Right cardiac atrium (tissue), 5 donors: ENCODE results near the gene UBE2E2. TPM values are rescaled to one million over a fixed set of nuclear protein-coding genes. Genes with fewer than 3 reads are reported as not detected.
A peak's percentile ranks its signal among the peaks of the same experiment; 100 is the strongest.
"Not testable (repeated sequence)": the region's sequence is repeated elsewhere in the genome, so short reads cannot be mapped to it uniquely, and the experiment has no call there.

Experiments
- ATAC-seq, 2 donors: fragments of 200-7000 bp; cut with Tn5 transposase; one replicate each; pipeline versions ENCODE4 v1.8.0 to v1.9.1; 2020; ENCODE audit warnings: moderate library complexity in 2 of 2, mild to moderate bottlenecking in 1 of 2
- DNase-seq, 3 donors: peaks; one replicate each; pipeline ENCODE4 v3.0.0-alpha.2; 2020
- H3K27ac ChIP-seq: one replicate; pipeline ENCODE4 v1.5.1; 2013; ENCODE audit warnings: mild to moderate bottlenecking, low read length, control low read depth, moderate library complexity
- H3K27me3 ChIP-seq: one replicate; pipeline ENCODE4 v1.6.1; 2013; ENCODE audit not compliant: control insufficient read depth, insufficient read depth
- H3K4me1 ChIP-seq: one replicate; pipeline ENCODE4 v1.6.1; 2013; ENCODE audit warnings: low read length; ENCODE audit not compliant: control insufficient read depth, insufficient read depth
- H3K4me3 ChIP-seq: one replicate; pipeline ENCODE4 v1.5.1; 2013; ENCODE audit warnings: low read length, control low read depth
- H3K9me3 ChIP-seq: one replicate; pipeline ENCODE4 v1.6.1; 2013; ENCODE audit warnings: low read length; ENCODE audit not compliant: control insufficient read depth
- WGBS: extraction: QIAGEN DNeasy Blood & Tissue Kit; methylation state at CpG from one replicate; pipeline ENCODE4 v1.1.7; 2013; 5-methylcytosine and 5-hydroxymethylcytosine counted together
- intact Hi-C, 4 donors: fragments of 100-400 bp; cut with DNase I; formaldehyde crosslinking; loops; one replicate each; pipeline versions ENCODE4 v1.11.0 to v1.14.0; 2022 to 2023
- polyA plus RNA-seq: library from polyadenylated mRNA; stranded (reverse); fragments of 200-250 nt; gene quantifications from one replicate; pipeline ENCODE4 v1.2.3, GENCODE V29; 2013
- total RNA-seq, 4 donors: library from RNA; stranded (reverse); fragmentation: NEBNext Ultra II Directional; extraction: Animal tissue kit (Norgen Biotek cat#: 25700); gene quantifications; one replicate each; pipeline ENCODE4 v1.2.1, GENCODE V29; 2021
- donor health status: healthy with polysubstance abuse.
- donor health status: DM: no; HTN: yes; CAD: no.
- donor health status: DM: no; HTN: no; CAD: no.
- donor health status: DM: no; HTN: yes; CAD: no; lungs with severe emphysema.
- donor health status: DM: yes; HTN: yes; CAD: no.

Gene UBE2E2
- total and polyA plus RNA-seq, 5 donors: 32.3 to 49.2 (median 45.2) TPM

DNA sequence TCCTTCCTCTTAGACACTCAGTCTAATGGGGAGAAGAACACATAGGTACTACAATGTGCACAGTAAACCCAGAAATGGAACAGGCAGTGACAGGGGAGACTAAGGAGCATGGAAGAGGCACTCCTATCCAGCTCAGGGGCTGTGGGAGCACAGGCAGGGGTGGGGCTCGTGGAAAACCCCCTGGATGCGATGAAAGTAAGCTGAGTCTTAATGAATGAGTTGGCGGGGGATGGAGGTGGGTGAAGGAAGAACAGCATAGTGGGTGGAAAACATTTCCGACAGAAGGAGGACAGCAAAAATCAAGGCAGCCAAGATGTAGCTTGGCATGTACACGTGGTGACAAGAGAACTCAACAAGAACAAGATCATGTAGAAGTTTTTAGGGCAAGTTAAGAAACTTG is 33.6 kb upstream of the UBE2E2 start:
- 77% methylated on average over 5 of the region's 5 CpGs for WGBS
- no peak for ATAC-seq
- Histone ChIP-seq H3K9me3 (no peaks in the 10 kb centered on the region), H3K27ac (no peak overlapping the region), H3K4me1 (peaks cover 2% of the 10 kb centered on the region), H3K4me3 (no peak overlapping the region), H3K27me3 (no peaks in the 10 kb centered on the region)
- intact Hi-C loops: no loop called here
- DNase-seq: no peak

DNA sequence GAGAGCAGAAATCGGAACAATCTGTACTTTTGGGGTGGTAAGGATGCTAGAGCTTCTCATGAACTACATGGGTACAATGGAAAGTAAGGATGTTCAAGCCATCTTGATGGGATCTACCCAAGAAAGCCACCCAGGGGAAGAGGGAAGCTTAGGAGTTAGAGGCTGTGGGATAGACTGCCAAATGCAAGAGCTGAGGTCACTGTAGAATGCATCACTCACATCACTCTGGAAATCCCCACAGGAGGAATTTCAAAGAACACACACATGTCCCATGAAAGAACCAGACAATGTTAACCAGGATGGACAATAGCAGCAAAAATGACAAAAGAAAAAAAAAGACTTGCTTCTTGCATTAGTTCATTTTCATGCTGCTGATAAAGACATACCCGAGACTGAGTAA is 32.8 kb upstream of the UBE2E2 start:
- Histone ChIP-seq H3K9me3 (no peaks in the 10 kb centered on the region), H3K4me3 (no peak overlapping the region), H3K27me3 (no peaks in the 10 kb centered on the region), H3K27ac (no peak overlapping the region), H3K4me1 (peaks cover 2% of the 10 kb centered on the region)
- intact Hi-C loops: no loop called here
- 82% methylated on average over 2 of the region's 2 CpGs for WGBS
- ATAC-seq (no peak), DNase-seq (no peak)

DNA sequence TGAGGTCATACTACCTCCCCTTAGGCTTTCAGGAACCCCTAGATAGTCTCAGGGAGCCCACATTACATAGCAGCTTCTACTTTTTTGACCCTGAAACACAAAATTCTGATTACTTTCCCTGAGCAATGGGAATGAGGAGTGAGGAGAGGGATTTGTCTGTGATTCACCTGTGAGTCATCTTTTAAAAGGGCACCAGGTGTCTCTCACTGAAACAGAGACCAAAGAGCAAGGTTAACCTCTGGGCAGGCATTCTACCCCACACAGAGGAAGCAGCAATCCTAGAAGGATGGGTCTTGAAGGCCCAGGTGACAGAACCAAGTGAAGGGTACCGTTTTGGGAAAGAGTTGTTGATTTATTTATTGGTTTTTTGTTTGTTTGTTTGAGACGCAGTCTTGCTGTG is 31.1 kb upstream of the UBE2E2 start:
- DNase-seq (no peak), ATAC-seq (no peak)
- Histone ChIP-seq H3K4me1 (peaks cover 2% of the 10 kb centered on the region), H3K9me3 (no peaks in the 10 kb centered on the region), H3K27ac (no peak overlapping the region), H3K4me3 (no peak overlapping the region), H3K27me3 (no peaks in the 10 kb centered on the region)
- 88% methylated on average over 2 of the region's 2 CpGs for WGBS
- intact Hi-C loops: no loop called here

DNA sequence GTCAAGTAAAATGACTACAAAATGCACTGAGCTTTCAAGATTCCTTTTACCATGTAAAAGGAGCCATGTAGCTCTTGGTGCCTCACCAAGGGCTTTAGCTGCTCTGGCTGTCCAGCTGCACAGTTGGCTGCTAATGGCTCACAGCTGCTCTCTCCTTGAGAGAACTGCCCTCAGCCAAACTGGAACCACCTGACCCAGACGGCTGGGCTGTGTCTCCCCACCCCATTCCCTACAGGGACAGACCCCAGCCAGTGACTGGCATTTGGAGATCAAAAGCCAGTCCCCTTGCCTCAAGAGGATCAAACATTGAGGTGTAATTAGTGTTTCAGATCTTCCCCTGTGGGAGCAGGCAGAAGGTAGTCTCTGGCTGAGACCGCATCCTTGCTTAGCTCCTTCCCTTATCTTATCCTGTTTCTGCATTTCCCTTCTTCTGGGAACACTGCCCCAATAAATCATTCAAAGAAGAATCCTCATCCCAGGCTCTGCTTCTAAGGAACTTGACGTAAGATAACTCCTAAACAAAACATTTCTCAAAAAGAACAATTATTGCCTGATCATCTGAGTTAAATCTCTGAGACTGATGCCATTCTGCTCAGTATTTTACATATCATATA is 28.6 kb upstream of the UBE2E2 start:
- peak; percentile 79 to 92 for ATAC-seq
- intact Hi-C loops: no loop called here
- DNase-seq: peak; percentile 58 to 87 (median 79)

DNA sequence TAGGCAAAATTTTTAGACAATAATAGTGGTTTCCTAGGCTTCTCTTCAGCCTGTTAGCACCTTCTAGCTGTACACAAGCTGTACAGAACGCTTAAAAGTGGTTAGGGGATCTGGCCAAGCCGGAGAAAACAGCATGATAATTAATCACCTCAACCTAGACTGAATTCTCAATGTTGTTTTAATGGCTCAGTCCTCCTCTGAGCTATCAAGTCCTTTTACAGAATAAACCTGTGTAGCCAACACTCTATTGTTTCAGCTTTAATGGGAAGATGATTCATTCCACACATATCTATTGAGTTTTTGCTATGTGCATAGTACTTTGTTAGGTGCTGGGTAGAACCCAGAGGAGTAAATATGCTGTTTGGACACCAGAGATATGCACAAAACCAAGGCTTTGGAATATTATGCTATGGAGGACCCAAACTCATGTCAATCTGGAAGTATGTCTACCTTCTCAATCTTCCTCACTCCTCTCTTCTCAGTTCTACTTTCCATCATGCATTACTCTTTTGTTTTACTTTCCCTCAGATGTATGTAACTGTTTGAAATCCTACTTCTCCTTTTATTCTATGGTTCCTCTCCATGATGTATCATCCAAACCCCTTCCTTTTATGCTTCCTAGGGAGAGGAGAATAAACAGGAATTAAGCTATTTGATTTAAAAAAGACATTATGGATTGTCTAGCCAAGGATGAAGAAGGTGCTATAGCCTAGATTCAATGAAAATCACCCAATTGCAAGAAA is 27.6 kb upstream of the UBE2E2 start:
- no peaks in the 10 kb centered on the region for H3K27me3 ChIP-seq
- no peak overlapping the region for H3K4me3 ChIP-seq
- no peak for DNase-seq
- ATAC-seq: no peak
- intact Hi-C loops: no loop called here
- H3K27ac ChIP-seq: no peak overlapping the region
- H3K4me1 ChIP-seq: peaks cover 2% of the 10 kb centered on the region
- H3K9me3 ChIP-seq: no peaks in the 10 kb centered on the region
- WGBS: 73% methylated on average over 2 of the region's 2 CpGs

More for the DNA sequence above, 28.6 kb upstream of the UBE2E2 start:
- 35% methylated on average over 3 of the region's 3 CpGs for WGBS
- Histone ChIP-seq H3K4me1 (peaks cover 2% of the 10 kb centered on the region), H3K27me3 (no peaks in the 10 kb centered on the region), H3K4me3 (no peak overlapping the region), H3K27ac (no peak overlapping the region), H3K9me3 (no peaks in the 10 kb centered on the region)

DNA sequence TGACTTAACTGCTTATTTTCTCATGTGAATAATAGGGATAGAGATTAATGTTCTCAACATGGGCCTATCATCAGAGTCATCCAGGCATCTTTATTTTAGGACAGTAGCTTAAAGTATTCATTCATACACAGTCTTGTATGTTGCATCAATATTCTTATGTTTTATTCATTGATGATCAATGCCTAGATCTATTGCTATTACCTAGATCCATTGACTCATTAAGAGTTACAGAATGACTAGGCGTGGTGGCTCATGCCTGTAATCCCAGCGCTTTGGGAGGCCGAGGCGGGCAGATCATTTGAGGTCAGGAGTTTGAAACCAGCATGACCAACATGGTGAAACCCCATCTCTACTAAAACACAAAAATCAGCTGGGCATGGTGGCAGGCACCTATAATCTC is 26.3 kb upstream of the UBE2E2 start:
- DNase-seq, ATAC-seq, intact Hi-C loops, H3K9me3 ChIP-seq, H3K27ac ChIP-seq, H3K4me3 ChIP-seq, H3K4me1 ChIP-seq, H3K27me3 ChIP-seq: not testable (repeated sequence)
- 91% methylated on average over 4 of the region's 4 CpGs for WGBS

DNA sequence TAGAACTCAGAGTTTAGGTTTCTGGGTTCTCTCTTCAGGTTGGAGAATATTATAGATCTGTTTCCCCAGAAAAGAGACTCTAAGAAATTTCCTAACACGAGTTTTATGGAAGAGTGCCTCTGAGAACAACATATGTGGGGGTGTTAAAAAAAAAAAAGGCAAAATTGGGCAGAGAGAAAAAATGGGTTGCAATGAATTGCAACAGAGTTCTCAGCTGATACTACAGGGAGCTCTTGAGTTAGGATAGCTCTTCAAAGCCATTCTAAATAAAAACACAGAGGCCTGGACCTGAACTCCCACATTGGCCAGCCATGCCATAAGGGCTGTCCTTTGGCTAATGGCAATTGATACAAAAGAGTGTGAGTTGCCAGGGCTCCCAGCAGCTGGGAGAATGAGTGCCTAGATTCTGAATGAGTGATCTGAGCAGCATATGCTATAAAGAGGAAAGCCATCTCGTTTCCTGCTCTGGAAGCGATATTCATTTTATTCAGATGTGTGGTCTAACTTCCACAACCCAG is 20.1 kb upstream of the UBE2E2 start:
- no peaks in the 10 kb centered on the region for H3K4me1 ChIP-seq
- 86% methylated on average over 3 of the region's 3 CpGs for WGBS
- no peak overlapping the region for H3K4me3 ChIP-seq
- no peaks in the 10 kb centered on the region for H3K9me3 ChIP-seq
- no peaks in the 10 kb centered on the region for H3K27me3 ChIP-seq
- ATAC-seq: no peak
- intact Hi-C loops: no loop called here
- no peak for DNase-seq
- H3K27ac ChIP-seq: no peak overlapping the region

DNA sequence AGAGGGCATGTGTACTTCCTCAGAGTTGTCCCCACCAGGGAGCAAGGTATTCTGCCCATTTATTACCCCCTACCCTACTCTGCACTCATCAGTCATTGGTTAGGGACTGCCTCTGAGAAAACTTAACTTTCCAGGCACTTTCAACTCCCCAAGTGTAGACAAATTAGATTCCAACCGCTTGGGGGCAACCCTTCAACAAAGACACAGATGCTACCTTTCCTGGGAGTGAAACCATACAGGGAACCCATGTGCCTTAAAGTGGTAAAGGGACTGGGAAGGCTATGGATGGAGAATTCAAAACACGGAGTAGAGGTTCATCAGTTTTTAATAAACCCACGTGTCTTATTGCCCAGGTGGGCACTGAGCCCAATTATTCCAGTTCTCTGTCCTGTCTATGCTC is 19.4 kb upstream of the UBE2E2 start:
- no peaks in the 10 kb centered on the region for H3K9me3 ChIP-seq
- no peak overlapping the region for H3K4me3 ChIP-seq
- peak; percentile 75 to 77 for ATAC-seq
- H3K27ac ChIP-seq: no peak overlapping the region
- H3K4me1 ChIP-seq: no peaks in the 10 kb centered on the region
- 40% methylated on average over 3 of the region's 3 CpGs for WGBS
- no peak for DNase-seq
- intact Hi-C loops: no loop called here
- no peaks in the 10 kb centered on the region for H3K27me3 ChIP-seq

DNA sequence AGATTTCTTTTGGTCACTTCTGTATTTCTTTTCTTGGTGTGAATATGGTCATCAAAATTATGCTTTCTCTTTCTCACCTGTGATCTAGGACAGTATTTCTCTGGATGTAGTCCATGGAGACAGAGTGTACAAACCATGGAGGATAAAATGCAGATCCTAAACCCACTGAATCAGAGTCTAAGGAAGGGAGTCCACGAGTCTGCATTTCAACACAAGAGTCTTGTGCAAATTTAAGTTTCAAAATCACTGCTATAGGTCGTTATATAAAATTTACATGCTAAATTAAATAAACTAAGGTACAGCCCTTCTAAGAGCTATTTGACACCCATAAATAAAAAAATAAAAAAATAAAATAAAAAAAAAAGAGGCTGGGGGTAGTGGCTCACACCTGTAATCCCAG is 17.3 kb upstream of the UBE2E2 start:
- WGBS: 78% methylated on average over 2 of the region's 2 CpGs
- Histone ChIP-seq H3K27me3 (no peaks in the 10 kb centered on the region), H3K4me3 (no peak overlapping the region), H3K4me1 (no peaks in the 10 kb centered on the region), H3K27ac (no peak overlapping the region), H3K9me3 (no peaks in the 10 kb centered on the region)
- DNase-seq: no peak
- intact Hi-C loops: no loop called here
- ATAC-seq: no peak

DNA sequence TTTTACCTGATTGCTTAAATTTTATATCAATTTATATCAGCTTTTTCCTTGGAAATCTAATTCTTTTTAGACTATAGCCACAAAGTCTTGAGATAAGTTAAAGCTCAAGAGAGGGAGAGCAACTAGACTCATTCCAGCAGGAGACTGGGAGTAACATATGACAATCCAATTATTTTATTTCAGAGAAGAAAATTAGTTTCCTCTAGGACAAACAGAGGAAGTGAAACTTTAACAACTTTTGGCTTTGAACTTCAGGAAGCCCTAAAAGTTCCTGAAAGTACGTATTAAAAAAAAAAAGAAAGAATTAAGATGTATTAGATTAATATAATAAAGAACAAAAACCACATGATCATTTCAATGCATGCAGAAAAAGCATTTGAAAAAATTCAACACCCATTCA is 13.9 kb upstream of the UBE2E2 start:
- 47% methylated on average over 1 of the region's 1 CpG for WGBS
- H3K27ac ChIP-seq: no peak overlapping the region
- intact Hi-C loops: no loop called here
- no peaks in the 10 kb centered on the region for H3K27me3 ChIP-seq
- ATAC-seq (no peak), DNase-seq (no peak)
- no peaks in the 10 kb centered on the region for H3K9me3 ChIP-seq
- no peak overlapping the region for H3K4me3 ChIP-seq
- H3K4me1 ChIP-seq: no peaks in the 10 kb centered on the region

DNA sequence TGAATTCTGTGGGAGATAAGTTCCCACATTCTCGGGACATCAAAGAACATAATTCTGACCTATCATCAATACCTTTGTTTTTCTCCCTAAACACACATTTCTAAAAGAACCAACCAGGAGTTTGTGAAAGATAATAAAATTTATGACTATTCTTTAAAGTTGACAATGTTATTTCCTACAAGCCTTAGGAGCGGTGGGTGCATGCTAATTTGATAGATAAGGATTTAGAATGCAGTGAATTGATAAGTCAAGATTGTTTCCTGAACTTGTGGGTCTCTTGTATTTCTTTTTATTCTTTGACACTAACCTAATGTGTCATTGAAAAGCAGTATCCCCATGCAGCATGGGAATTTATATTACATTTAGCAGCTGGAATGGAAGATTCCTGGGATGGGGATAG is 10.3 kb upstream of the UBE2E2 start:
- no peak overlapping the region for H3K27ac ChIP-seq
- ATAC-seq: no peak
- WGBS: 76% methylated on average over 2 of the region's 2 CpGs
- H3K4me3 ChIP-seq: no peak overlapping the region
- no peak for DNase-seq
- no peaks in the 10 kb centered on the region for H3K4me1 ChIP-seq
- intact Hi-C loops: no loop called here
- H3K27me3 ChIP-seq: no peaks in the 10 kb centered on the region
- H3K9me3 ChIP-seq: no peaks in the 10 kb centered on the region
